SK-N-SH (cell line): ENCODE results near the gene CKAP4. TPM values are rescaled to one million over a fixed set of nuclear protein-coding genes. Genes with fewer than 3 reads are reported as not detected.
A peak's percentile ranks its signal among the peaks of the same experiment; 100 is the strongest.

Experiments used
- CTCF ChIA-PET: fragments of 300-600, 350-600 bp; formaldehyde crosslinking; extraction: SDS; loops from one replicate; lab custom pipeline; 2021; lab: Yijun Ruan, JAX
- POLR2A ChIA-PET: fragments of 350-600 bp; sonication (Branson Sonifier 250); formaldehyde crosslinking; extraction: SDS; loops from one replicate; lab custom pipeline; 2020; ENCODE audit warnings: antibody characterized with exemption, inconsistent platforms; lab: Yijun Ruan, JAX
- DNase-seq: peaks from one replicate; pipeline ENCODE4 v3.0.0; 2012
- H2AFZ ChIP-seq: fragments of 200-600 bp; sonication (generic); 2 replicates; pipeline ENCODE4 v1.8.1; 2016; ENCODE audit warnings: antibody characterized with exemption, mild to moderate bottlenecking, low read depth
- H3F3A ChIP-seq: fragments of 200-600 bp; sonication (generic); replicated peaks from 2 replicates; pipeline ENCODE3; 2016; ENCODE audit warnings: antibody characterized with exemption, mild to moderate bottlenecking; ENCODE audit not compliant: insufficient read depth
- H3K27ac ChIP-seq, 2 experiments: fragments of 200-500 bp in 1 of 2; fragments of 200-600 bp in 1 of 2; sonication (Bioruptor generic) in 1 of 2; sonication (generic), shearing (Covaris generic) in 1 of 2; 2 replicates each; pipeline versions ENCODE4 v1.5.1 to v1.6.1; 2014 to 2016; ENCODE audit warnings: low read depth in 2 of 2, inconsistent platforms in 1 of 2, low read length in 1 of 2, mild to moderate bottlenecking in 1 of 2, mixed read lengths in 1 of 2
- H3K27me3 ChIP-seq: fragments of 200-600 bp; sonication (generic), shearing (Covaris generic); 2 replicates; pipeline ENCODE4 v1.6.1; 2016; ENCODE audit warnings: mixed run types; ENCODE audit not compliant: insufficient read depth
- H3K36me3 ChIP-seq, 2 experiments: fragments of 200-500 bp in 1 of 2; fragments of 200-600 bp in 1 of 2; sonication (Bioruptor generic) in 1 of 2; sonication (generic) in 1 of 2; replicated peaks in 1 of 2; 2 replicates each; pipeline versions ENCODE3 to v1.5.1; 2014 to 2016; ENCODE audit warnings: low read length in 1 of 2, mild to moderate bottlenecking in 1 of 2; ENCODE audit not compliant: insufficient read depth in 2 of 2, control insufficient read depth in 1 of 2
- H3K4me1 ChIP-seq, 2 experiments: fragments of 200-500 bp in 1 of 2; fragments of 200-600 bp in 1 of 2; sonication (Bioruptor generic) in 1 of 2; sonication (generic), shearing (Covaris generic) in 1 of 2; 2 replicates each; pipeline versions ENCODE4 v1.5.1 to v1.6.1; 2014 to 2016; ENCODE audit warnings: low read depth in 1 of 2, low read length in 1 of 2, mixed run types in 1 of 2; ENCODE audit not compliant: insufficient read depth in 2 of 2, control insufficient read depth in 1 of 2
- H3K4me2 ChIP-seq: fragments of 200-600 bp; sonication (generic), shearing (Covaris generic); 2 replicates; pipeline ENCODE4 v1.6.1; 2017; ENCODE audit warnings: mixed run types
- H3K4me3 ChIP-seq, 2 experiments: fragments of 200-500 bp in 1 of 2; fragments of 200-600 bp in 1 of 2; sonication (Bioruptor generic) in 1 of 2; sonication (generic), shearing (Covaris generic) in 1 of 2; 2 replicates each; pipeline versions ENCODE4 v1.5.1 to v1.8.1; 2014 to 2016; ENCODE audit warnings: low read depth in 2 of 2, inconsistent platforms in 1 of 2, low read length in 1 of 2, mild to moderate bottlenecking in 1 of 2, mixed read lengths in 1 of 2, moderate library complexity in 1 of 2
- H3K79me2 ChIP-seq: fragments of 200-600 bp; sonication (generic); 2 replicates; pipeline ENCODE4 v1.8.1; 2017; ENCODE audit warnings: mild to moderate bottlenecking; ENCODE audit not compliant: insufficient read depth
- H3K9ac ChIP-seq: fragments of 200-600 bp; sonication (generic); 2 replicates; pipeline ENCODE4 v1.6.1; 2017; ENCODE audit warnings: mixed run types
- H3K9me2 ChIP-seq: fragments of 200-600 bp; sonication (generic); 2 replicates; pipeline ENCODE4 v1.6.1; 2017; ENCODE audit warnings: mixed run types
- H3K9me3 ChIP-seq: fragments of 200-600 bp; sonication (generic); 2 replicates; pipeline ENCODE4 v1.6.1; 2017; ENCODE audit warnings: mixed run types, mild to moderate bottlenecking, moderate library complexity
- H4K20me1 ChIP-seq: fragments of 200-600 bp; sonication (generic); 2 replicates; pipeline ENCODE4 v1.6.1; 2017; ENCODE audit warnings: mild to moderate bottlenecking, mixed run types; ENCODE audit not compliant: insufficient read depth
- CHD2 ChIP-seq: fragments of 150-350 bp; IDR thresholded peaks from 2 replicates; pipeline ENCODE4 v1.6.1; 2018; ENCODE audit warnings: low read length; ENCODE audit not compliant: partially characterized antibody
- ELF1 ChIP-seq: IDR thresholded peaks from 2 replicates; pipeline ENCODE4 v1.4.0; 2012
- FOXM1 ChIP-seq: IDR thresholded peaks from 2 replicates; pipeline ENCODE4 v1.4.0; 2012; ENCODE audit warnings: low read depth, mild to moderate bottlenecking
- MAX ChIP-seq: IDR thresholded peaks from 2 replicates; pipeline ENCODE4 v1.4.0; 2012; ENCODE audit warnings: low read depth
- MXI1 ChIP-seq: IDR thresholded peaks from 2 replicates; pipeline ENCODE4 v1.6.1; 2012; ENCODE audit warnings: mild to moderate bottlenecking, low read depth, low read length, improper control_type of control experiment
- POLR2AphosphoS5 ChIP-seq: IDR thresholded peaks from 2 replicates; pipeline ENCODE4 v1.6.1; 2012; ENCODE audit warnings: low read depth, low read length
- RAD21 ChIP-seq: IDR thresholded peaks from 2 replicates; pipeline ENCODE4 v1.6.1; 2012; ENCODE audit warnings: mild to moderate bottlenecking, low read length
- RXRA ChIP-seq: IDR thresholded peaks from 2 replicates; pipeline ENCODE4 v1.4.0; 2012; ENCODE audit warnings: low read depth, mild to moderate bottlenecking, borderline replicate concordance
- SMC3 ChIP-seq: IDR thresholded peaks from 2 replicates; pipeline ENCODE4 v1.6.1; 2012; ENCODE audit warnings: low read depth, low read length, improper control_type of control experiment
- TAF1 ChIP-seq: IDR thresholded peaks from 2 replicates; pipeline ENCODE4 v1.6.1; 2012; ENCODE audit warnings: low read depth, mild to moderate bottlenecking, low read length, moderate library complexity, borderline replicate concordance
- TEAD4 ChIP-seq: IDR thresholded peaks from 2 replicates; pipeline ENCODE4 v1.4.0; 2012; ENCODE audit warnings: mild to moderate bottlenecking, borderline replicate concordance; ENCODE audit not compliant: insufficient read depth
- WGBS: methylation state at CpG from one replicate; pipeline ENCODE4 v1.1.6; 2017; ENCODE audit warnings: low lambda C conversion rate; 5-methylcytosine and 5-hydroxymethylcytosine counted together
- polyA plus RNA-seq, 3 experiments: library from polyadenylated mRNA; depleted of rRNA; stranded (reverse); fragments of >200 nt; gene quantifications; 2 replicates each; pipeline ENCODE4 v1.2.3, GENCODE V29; 2012
- TF ChIP-seq, protein P1 (sequence below): IDR thresholded peaks from 2 replicates; pipeline ENCODE4 v1.4.0; 2012; ENCODE audit warnings: low read depth, borderline replicate concordance

CKAP4 gene
- polyA plus RNA-seq (2012; rRNA removed), result 112 and 113 TPM in 2 replicates
- polyA plus RNA-seq (2012; cell fraction: cytosol; rRNA removed), result 120 and 133 TPM in 2 replicates
- 79.8 and 105 TPM in 2 replicates for polyA plus RNA-seq (2012; cell fraction: nucleus; rRNA removed)

GRCh38 chr12:106247674-106248311 lies at the start of gene CKAP4:
CKAP4 (minus strand) TSS chr12:106248020; CDS start chr12:106247851, 169 bp downstream.
- DNase-seq, result peak; percentile 95
- Histone ChIP-seq H4K20me1 (peaks cover 34% of the 10 kb centered on the region), H3K36me3 (peaks cover 13 to 16% of the 10 kb centered on the region in 2 experiments), H3K9me3 (no peaks in the 10 kb centered on the region), H3K79me2 (peaks cover 45% of the 10 kb centered on the region), H3F3A (peaks cover 13% of the 10 kb centered on the region), H3K9ac (peak within 1 kb of the TSS; percentile 99), H3K4me1 (peaks cover 14% of the 10 kb centered on the region in 2 experiments; a peak in 3 of 4 replicates), H3K4me3 (peak within 1 kb of the TSS; percentile 90 to 98), H2AFZ (peak within 1 kb of the TSS; percentile 72), H3K9me2 (no peaks in the 10 kb centered on the region), H3K4me2 (peak within 1 kb of the TSS; percentile 96), H3K27ac (peak within 1 kb of the TSS; percentile 83 to 92), H3K27me3 (no peaks in the 10 kb centered on the region)
- 3% methylated on average over 22 of the region's 102 CpGs for WGBS
- TF ChIP-seq MXI1 (peak; percentile 42; the same call in 1 of the 2 replicates), FOXM1 (no peak), MAX (peak; percentile 54; the same call in 1 of the 2 replicates)
- ChIA-PET CTCF (interaction anchor here (1.2 to 1.5 kb wide), 2 partner anchors 21 kb away, joined by 5 to 6 read pairs; no protein-coding TSS in a partner anchor), POLR2A (interaction anchor here (0.6 to 1.3 kb wide), 2 partner anchors 11 to 110 kb away, joined by 4 to 5 read pairs; partner anchors contain the start of gene POLR3B)

- Histone ChIP-seq H3K36me3 (no peaks in the 10 kb centered on the region), H3K4me1 (peaks cover 5 to 11% of the 10 kb centered on the region in 2 experiments; a peak in 2 of 4 replicates), H3K9ac (no peak overlapping the region), H3K27me3 (no peaks in the 10 kb centered on the region), H3K79me2 (no peaks in the 10 kb centered on the region), H3K9me2 (no peaks in the 10 kb centered on the region), H3K9me3 (no peaks in the 10 kb centered on the region), H4K20me1 (no peaks in the 10 kb centered on the region), H3K4me2 (no peak overlapping the region), H3K4me3 (no peak overlapping the region), H2AFZ (no peak overlapping the region), H3F3A (peaks cover 10% of the 10 kb centered on the region), H3K27ac (peak overlapping the region in 1 of 2 experiments; percentile 67; a peak in 1 of 4 replicates)
- no peak for TF ChIP-seq RAD21
- no peak for TF ChIP-seq ELF1
- TF ChIP-seq POLR2AphosphoS5, result no peak
- no peak for TF ChIP-seq CHD2
- no peak for TF ChIP-seq RXRA
- no peak for TF ChIP-seq SMC3
- TF ChIP-seq, protein P1, sequence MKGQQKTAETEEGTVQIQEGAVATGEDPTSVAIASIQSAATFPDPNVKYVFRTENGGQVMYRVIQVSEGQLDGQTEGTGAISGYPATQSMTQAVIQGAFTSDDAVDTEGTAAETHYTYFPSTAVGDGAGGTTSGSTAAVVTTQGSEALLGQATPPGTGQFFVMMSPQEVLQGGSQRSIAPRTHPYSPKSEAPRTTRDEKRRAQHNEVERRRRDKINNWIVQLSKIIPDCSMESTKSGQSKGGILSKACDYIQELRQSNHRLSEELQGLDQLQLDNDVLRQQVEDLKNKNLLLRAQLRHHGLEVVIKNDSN, result no peak
- no peak for TF ChIP-seq TEAD4
- TF ChIP-seq TAF1, result no peak
- ChIA-PET POLR2A (no interaction called here), CTCF (interaction anchor here (1.0 to 2.5 kb wide), 3 partner anchors 14 to 70 kb away, joined by 4 to 5 read pairs (median 5); no protein-coding TSS in a partner anchor)
- DNase-seq, result no peak
- 77% methylated on average over 3 of the region's 3 CpGs for WGBS
Observed at GRCh38 chr12:106297075-106297474, 49.3 kb upstream of the CKAP4 start.
